22Rv1 (cell line): ENCODE data around the gene TMEM91.
"Not testable (repeated sequence)": the region's sequence is repeated elsewhere in the genome, so short reads cannot be mapped to it uniquely, and the experiment has no call there.

Experiments
- H3K27ac ChIP-seq: fragments of 450-650 bp; 2 replicates; pipeline ENCODE4 v1.5.1; 2017
- CTCF ChIP-seq: fragments of 450-650 bp; IDR thresholded peaks from 2 replicates; pipeline ENCODE4 v1.5.1; 2017; ENCODE audit warnings: mild to moderate bottlenecking
- ZFX ChIP-seq: fragments of 450-650 bp; IDR thresholded peaks from 2 replicates; pipeline ENCODE4 v1.6.1; 2017; ENCODE audit warnings: antibody characterized with exemption, borderline replicate concordance

Gene TMEM91

GRCh38 chr19:41371541-41371940 is 4.8 kb upstream of the TMEM91 start:
- no peak overlapping the region for H3K27ac ChIP-seq
- TF ChIP-seq ZFX (no peak), CTCF (no peak)

GRCh38 chr19:41372501-41372900 is 3.8 kb upstream of the TMEM91 start:
- TF ChIP-seq CTCF (no peak), ZFX (no peak)
- no peak overlapping the region for H3K27ac ChIP-seq

- TF ChIP-seq CTCF: no peak
- TF ChIP-seq ZFX: no peak
- no peak overlapping the region for H3K27ac ChIP-seq
These were observed 2.3 kb upstream of the TMEM91 start for GRCh38 chr19:41373993-41374392.

- TF ChIP-seq CTCF: no peak
- no peak for TF ChIP-seq ZFX
- H3K27ac ChIP-seq: no peak overlapping the region
These were observed 649 bp downstream of the TMEM91 start for GRCh38 chr19:41376998-41377365.

- no peak overlapping the region for H3K27ac ChIP-seq
- TF ChIP-seq ZFX: no peak
- no peak for TF ChIP-seq CTCF
These were observed 1.8 kb downstream of the TMEM91 start for GRCh38 chr19:41377977-41378709.

- H3K27ac ChIP-seq: not testable (repeated sequence)
These were observed 5.2 kb downstream of the TMEM91 start for GRCh38 chr19:41381536-41381935.

- TF ChIP-seq ZFX: no peak
- TF ChIP-seq CTCF: no peak
- H3K27ac ChIP-seq: no peak overlapping the region
These were observed 8.0 kb downstream of the TMEM91 start for GRCh38 chr19:41384351-41384750.

GRCh38 chr19:41386442-41386841 is 10.1 kb downstream of the TMEM91 start:
- TF ChIP-seq ZFX: no peak
- TF ChIP-seq CTCF: no peak
- no peak overlapping the region for H3K27ac ChIP-seq
